ENCODE results near the gene CASK.

The CASK gene

GRCh38 chrX:41672643-41673042, 250.7 kb downstream of the CASK start:
- TF ChIP-seq, protein P1, sequence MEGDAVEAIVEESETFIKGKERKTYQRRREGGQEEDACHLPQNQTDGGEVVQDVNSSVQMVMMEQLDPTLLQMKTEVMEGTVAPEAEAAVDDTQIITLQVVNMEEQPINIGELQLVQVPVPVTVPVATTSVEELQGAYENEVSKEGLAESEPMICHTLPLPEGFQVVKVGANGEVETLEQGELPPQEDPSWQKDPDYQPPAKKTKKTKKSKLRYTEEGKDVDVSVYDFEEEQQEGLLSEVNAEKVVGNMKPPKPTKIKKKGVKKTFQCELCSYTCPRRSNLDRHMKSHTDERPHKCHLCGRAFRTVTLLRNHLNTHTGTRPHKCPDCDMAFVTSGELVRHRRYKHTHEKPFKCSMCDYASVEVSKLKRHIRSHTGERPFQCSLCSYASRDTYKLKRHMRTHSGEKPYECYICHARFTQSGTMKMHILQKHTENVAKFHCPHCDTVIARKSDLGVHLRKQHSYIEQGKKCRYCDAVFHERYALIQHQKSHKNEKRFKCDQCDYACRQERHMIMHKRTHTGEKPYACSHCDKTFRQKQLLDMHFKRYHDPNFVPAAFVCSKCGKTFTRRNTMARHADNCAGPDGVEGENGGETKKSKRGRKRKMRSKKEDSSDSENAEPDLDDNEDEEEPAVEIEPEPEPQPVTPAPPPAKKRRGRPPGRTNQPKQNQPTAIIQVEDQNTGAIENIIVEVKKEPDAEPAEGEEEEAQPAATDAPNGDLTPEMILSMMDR (IDR thresholded peaks at IDR 0.05; ENCODE audit: insufficient read depth, low read depth, low read length, missing control alignments): no peak
- no peak for DNase-seq (ENCODE audit: low read depth)
- no peak overlapping the region for H3K4me3 ChIP-seq (ENCODE audit: low read length)

DNA sequence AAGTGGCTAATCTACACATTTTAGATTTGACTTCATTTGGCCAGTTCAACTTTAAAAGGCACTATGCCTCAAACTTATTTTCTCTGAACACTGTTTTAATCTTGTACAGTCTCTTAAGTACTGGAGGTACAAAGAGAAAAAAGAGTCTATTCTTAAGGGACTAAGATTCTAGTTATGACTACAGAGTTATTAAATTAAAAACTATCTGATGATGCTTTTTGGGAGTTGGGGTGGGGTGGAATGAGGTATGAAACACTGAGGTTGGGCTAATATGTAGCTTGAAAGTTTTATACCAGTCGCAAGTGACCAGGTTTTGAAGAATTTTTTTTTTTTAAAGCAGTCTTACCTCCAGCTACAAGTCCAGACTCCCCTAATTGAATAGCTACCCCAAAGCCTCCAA, 252.3 kb downstream of the CASK start:
- TF ChIP-seq, protein P1 (IDR thresholded peaks at IDR 0.05; ENCODE audit: insufficient read depth, low read depth, low read length, missing control alignments): no peak
- DNase-seq (ENCODE audit: low read depth): no peak
- no peak overlapping the region for H3K4me3 ChIP-seq (ENCODE audit: low read length)

DNA sequence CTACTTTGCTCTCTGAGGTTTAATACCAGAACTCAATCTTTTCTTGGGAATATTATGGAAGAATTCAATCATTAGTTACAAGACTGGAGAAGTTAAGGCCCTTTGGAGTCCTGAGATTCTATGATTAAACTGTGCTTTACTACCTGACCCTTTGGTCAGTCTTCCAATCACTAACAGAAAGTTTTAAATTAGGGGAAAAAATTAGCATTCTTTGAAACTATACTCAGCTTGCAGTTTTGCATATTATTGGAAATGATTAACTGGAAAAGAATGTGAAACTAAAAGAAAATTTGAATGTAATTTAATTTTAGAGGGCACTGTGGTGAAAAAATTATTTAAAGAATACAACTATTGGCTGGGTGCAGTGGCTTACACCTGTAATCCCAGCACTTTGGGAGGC, 253.2 kb downstream of the CASK start:
- no peak for DNase-seq (ENCODE audit: low read depth)
- no peak overlapping the region for H3K4me3 ChIP-seq (ENCODE audit: low read length)
- TF ChIP-seq, protein P1 (IDR thresholded peaks at IDR 0.05; ENCODE audit: insufficient read depth, low read depth, low read length, missing control alignments): no peak

GRCh38 chrX:41667631-41668030, 255.7 kb downstream of the CASK start:
- no peak for DNase-seq (ENCODE audit: low read depth)
- TF ChIP-seq, protein P1 (IDR thresholded peaks at IDR 0.05; ENCODE audit: insufficient read depth, low read depth, low read length, missing control alignments): no peak

DNA sequence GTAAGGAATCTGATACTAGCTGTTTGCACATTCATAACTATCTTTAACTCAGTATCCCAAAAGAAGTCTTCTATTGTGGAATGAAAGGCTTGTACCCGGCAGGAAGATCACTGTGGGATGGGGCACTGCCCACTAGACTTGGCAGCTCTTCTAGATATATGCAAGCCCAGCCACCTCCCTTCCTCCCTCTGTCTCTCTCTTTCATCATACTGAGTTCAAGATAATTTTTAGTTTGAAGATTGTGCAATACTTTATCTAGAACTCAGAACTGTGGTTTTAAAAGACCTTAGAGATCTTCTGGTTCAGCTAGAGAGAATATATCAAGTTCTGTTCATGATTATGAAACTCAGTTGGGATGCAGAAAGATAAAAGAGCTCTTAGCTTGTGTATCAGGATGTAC, 257.1 kb downstream of the CASK start:
- no peak for DNase-seq (ENCODE audit: low read depth)

More at GRCh38 chrX:41667631-41668030, 255.7 kb downstream of the CASK start:
- H3K4me3 ChIP-seq (ENCODE audit: low read length): no peak overlapping the region

GRCh38 chrX:41665686-41666085, 257.7 kb downstream of the CASK start:
- no peak overlapping the region for H3K4me3 ChIP-seq (ENCODE audit: low read length)
- TF ChIP-seq, protein P1 (IDR thresholded peaks at IDR 0.05; ENCODE audit: insufficient read depth, low read depth, low read length, missing control alignments): no peak
- no peak for DNase-seq (ENCODE audit: low read depth)

More for the DNA sequence above, 257.1 kb downstream of the CASK start:
- no peak overlapping the region for H3K4me3 ChIP-seq (ENCODE audit: low read length)
- TF ChIP-seq, protein P1 (IDR thresholded peaks at IDR 0.05; ENCODE audit: insufficient read depth, low read depth, low read length, missing control alignments): no peak

GRCh38 chrX:41664908-41665307, 258.4 kb downstream of the CASK start:
- TF ChIP-seq, protein P1 (IDR thresholded peaks at IDR 0.05; ENCODE audit: insufficient read depth, low read depth, low read length, missing control alignments): no peak
- no peak for DNase-seq (ENCODE audit: low read depth)
- no peak overlapping the region for H3K4me3 ChIP-seq (ENCODE audit: low read length)
